GM21515 (cell line): ENCODE data around the gene MCTP2.

Experiments used
- ATAC-seq: cut with Tn5 transposase; IDR thresholded peaks from one replicate; pipeline ENCODE4 v1.9.1; 2021; ENCODE audit not compliant: unreplicated experiment

Gene MCTP2

GRCh38 chr15:94263341-94264273, 32.2 kb downstream of the MCTP2 start:
- peak; percentile 59 for ATAC-seq

GRCh38 chr15:94265009-94265408, 33.6 kb downstream of the MCTP2 start:
- ATAC-seq = no peak

- ATAC-seq = no peak
Observed at GRCh38 chr15:94265982-94266381, 34.6 kb downstream of the MCTP2 start.

- no peak for ATAC-seq
Observed at GRCh38 chr15:94266789-94267188, 35.4 kb downstream of the MCTP2 start.

GRCh38 chr15:94269954-94270353, 38.6 kb downstream of the MCTP2 start:
- no peak for ATAC-seq

- no peak for ATAC-seq
Observed at GRCh38 chr15:94270570-94270969, 39.2 kb downstream of the MCTP2 start.

- ATAC-seq = peak; percentile 72
Observed at GRCh38 chr15:94272251-94272898, 41.0 kb downstream of the MCTP2 start.

- no peak for ATAC-seq
Observed at GRCh38 chr15:94273826-94274225, 42.5 kb downstream of the MCTP2 start.

- ATAC-seq = no peak
Observed at GRCh38 chr15:94274745-94275144, 43.4 kb downstream of the MCTP2 start.

GRCh38 chr15:94277485-94277884, 46.1 kb downstream of the MCTP2 start:
- no peak for ATAC-seq

GRCh38 chr15:94279736-94280135, 48.4 kb downstream of the MCTP2 start:
- no peak for ATAC-seq

- ATAC-seq = no peak
Observed at GRCh38 chr15:94280301-94280700, 48.9 kb downstream of the MCTP2 start.

GRCh38 chr15:94282269-94283250, 51.2 kb downstream of the MCTP2 start:
- no peak for ATAC-seq

- ATAC-seq = no peak
Observed at GRCh38 chr15:94286583-94286982, 55.2 kb downstream of the MCTP2 start.

GRCh38 chr15:94287794-94288246, 56.5 kb downstream of the MCTP2 start:
- peak; percentile 99 for ATAC-seq

- no peak for ATAC-seq
Observed at GRCh38 chr15:94290730-94291129, 59.4 kb downstream of the MCTP2 start.

- no peak for ATAC-seq
Observed at GRCh38 chr15:94293411-94294402, 62.3 kb downstream of the MCTP2 start.

- ATAC-seq = no peak
Observed at GRCh38 chr15:94294556-94294955, 63.2 kb downstream of the MCTP2 start.

GRCh38 chr15:94295275-94295674, 63.9 kb downstream of the MCTP2 start:
- ATAC-seq = no peak

- no peak for ATAC-seq
Observed at GRCh38 chr15:94296717-94297116, 65.4 kb downstream of the MCTP2 start.
